ENCODE results near the gene PHF21A.

DNA sequence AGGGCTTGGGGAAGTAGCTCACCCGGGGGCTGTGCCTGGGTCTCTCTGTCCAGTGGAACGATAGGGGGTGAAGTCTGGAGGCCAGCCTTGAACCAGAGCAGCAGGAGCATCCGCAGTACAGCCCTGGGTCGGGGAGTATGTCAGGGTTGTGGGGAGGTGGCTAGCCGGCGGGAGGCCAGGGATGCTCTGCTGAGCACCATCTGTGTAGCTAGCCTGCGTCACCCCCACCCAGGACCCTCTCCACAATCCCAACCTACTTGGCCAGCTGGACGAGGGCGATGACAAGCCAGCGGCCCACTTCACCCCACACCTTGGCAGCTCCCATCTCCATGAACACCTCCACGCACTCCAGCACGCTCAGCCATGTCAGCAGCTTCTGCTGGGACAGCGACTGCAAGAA is 205.8 kb downstream of the PHF21A start:
- TF ChIP-seq, protein P1, sequence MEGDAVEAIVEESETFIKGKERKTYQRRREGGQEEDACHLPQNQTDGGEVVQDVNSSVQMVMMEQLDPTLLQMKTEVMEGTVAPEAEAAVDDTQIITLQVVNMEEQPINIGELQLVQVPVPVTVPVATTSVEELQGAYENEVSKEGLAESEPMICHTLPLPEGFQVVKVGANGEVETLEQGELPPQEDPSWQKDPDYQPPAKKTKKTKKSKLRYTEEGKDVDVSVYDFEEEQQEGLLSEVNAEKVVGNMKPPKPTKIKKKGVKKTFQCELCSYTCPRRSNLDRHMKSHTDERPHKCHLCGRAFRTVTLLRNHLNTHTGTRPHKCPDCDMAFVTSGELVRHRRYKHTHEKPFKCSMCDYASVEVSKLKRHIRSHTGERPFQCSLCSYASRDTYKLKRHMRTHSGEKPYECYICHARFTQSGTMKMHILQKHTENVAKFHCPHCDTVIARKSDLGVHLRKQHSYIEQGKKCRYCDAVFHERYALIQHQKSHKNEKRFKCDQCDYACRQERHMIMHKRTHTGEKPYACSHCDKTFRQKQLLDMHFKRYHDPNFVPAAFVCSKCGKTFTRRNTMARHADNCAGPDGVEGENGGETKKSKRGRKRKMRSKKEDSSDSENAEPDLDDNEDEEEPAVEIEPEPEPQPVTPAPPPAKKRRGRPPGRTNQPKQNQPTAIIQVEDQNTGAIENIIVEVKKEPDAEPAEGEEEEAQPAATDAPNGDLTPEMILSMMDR (conservative IDR thresholded peaks at IDR 0.05), result no peak
- TF ChIP-seq ZFX (IDR thresholded peaks at IDR 0.05), result no peak
